H1 (cell line): Measurements from ENCODE around the gene EFCAB6. TPM values are rescaled to one million over a fixed set of nuclear protein-coding genes. Genes with fewer than 3 reads are reported as not detected.

ENCODE experiments used
- CTCF ChIA-PET: fragments of 300-600 bp; sonication (Branson Sonifier 250); formaldehyde crosslinking; loops from one replicate; lab custom pipeline; 2021; ENCODE audit not compliant: partially characterized antibody; lab: Charles Lee
- POLR2A ChIA-PET: fragments of 300-600 bp; sonication (Branson Sonifier 250); formaldehyde crosslinking; loops from one replicate; lab custom pipeline; 2021; ENCODE audit warnings: inconsistent platforms; ENCODE audit not compliant: partially characterized antibody; lab: Charles Lee
- DNase-seq, 2 experiments: peaks; one replicate each; pipeline versions ENCODE4 v3.0.0 to v3.0.0-alpha.2; 2010 to 2022; ENCODE audit warnings: low spot score in 2 of 2, low read depth in 1 of 2, mixed read lengths in 1 of 2
- FAIRE-seq: peaks from 2 replicates; lab custom pipeline; 2011; peaks lifted over from hg19 to GRCh38; lab: Jason Lieb, UNC
- H2AFZ ChIP-seq: 2 replicates; pipeline ENCODE4 v1.8.1; 2012; ENCODE audit warnings: low read length, inconsistent platforms
- H2AK5ac ChIP-seq: 2 replicates; pipeline ENCODE4 v1.6.1; 2013; ENCODE audit warnings: low read depth, low read length
- H2BK120ac ChIP-seq: replicated peaks from 2 replicates; pipeline ENCODE3; 2013; ENCODE audit warnings: low read depth, low read length, inconsistent platforms
- H2BK12ac ChIP-seq: 2 replicates; pipeline ENCODE4 v1.6.1; 2013; ENCODE audit warnings: low read depth, low read length
- H2BK15ac ChIP-seq: 2 replicates; pipeline ENCODE4 v1.6.1; 2013; ENCODE audit warnings: low read length
- H2BK20ac ChIP-seq: 2 replicates; pipeline ENCODE4 v1.6.1; 2013; ENCODE audit warnings: low read length
- H2BK5ac ChIP-seq: 2 replicates; pipeline ENCODE4 v1.6.1; 2013; ENCODE audit warnings: low read depth, low read length
- H3K14ac ChIP-seq: 2 replicates; pipeline ENCODE4 v1.6.1; 2013; ENCODE audit warnings: inconsistent platforms; ENCODE audit not compliant: insufficient read length
- H3K18ac ChIP-seq: 2 replicates; pipeline ENCODE4 v1.6.1; 2013; ENCODE audit warnings: low read length; ENCODE audit errors: extremely low read depth
- H3K23ac ChIP-seq: 2 replicates; pipeline ENCODE4 v1.6.1; 2013; ENCODE audit warnings: inconsistent platforms; ENCODE audit not compliant: insufficient read length
- H3K23me2 ChIP-seq: 2 replicates; pipeline ENCODE4 v1.6.1; 2013; ENCODE audit warnings: low read depth, low read length
- H3K27ac ChIP-seq: 2 replicates; pipeline ENCODE4 v1.6.1; 2011; ENCODE audit warnings: low read depth, low read length, inconsistent platforms
- H3K27me3 ChIP-seq, 4 experiments: replicated peaks in 1 of 4; 1 replicate in 1 of 4; 2 replicates in 3 of 4; pipeline versions ENCODE4 v1.6.1 to v1.8.1; 2011 to 2013; ENCODE audit warnings: low read length in 3 of 4, mild to moderate bottlenecking in 3 of 4, inconsistent platforms in 2 of 4, mixed read lengths in 2 of 4, moderate library complexity in 1 of 4; ENCODE audit not compliant: control insufficient read depth in 3 of 4, insufficient read depth in 3 of 4; ENCODE audit errors: extremely low read depth in 1 of 4
- H3K36me3 ChIP-seq, 4 experiments: 2 replicates each; pipeline versions ENCODE4 v1.6.1 to v1.8.1; 2011 to 2013; ENCODE audit warnings: mild to moderate bottlenecking in 4 of 4, low read length in 3 of 4, moderate library complexity in 2 of 4, control low read depth in 1 of 4, inconsistent platforms in 1 of 4; ENCODE audit not compliant: insufficient read depth in 4 of 4, control insufficient read depth in 2 of 4
- H3K4ac ChIP-seq: replicated peaks from 2 replicates; pipeline ENCODE3; 2013; ENCODE audit warnings: low read length, low read depth, mixed read lengths, inconsistent platforms; ENCODE audit not compliant: insufficient read length
- H3K4me1 ChIP-seq, 4 experiments: replicated peaks in 1 of 4; 1 replicate in 1 of 4; 2 replicates in 3 of 4; pipeline versions ENCODE4 v1.6.1 to v1.8.1; 2011 to 2013; ENCODE audit warnings: low read length in 3 of 4, inconsistent platforms in 2 of 4, mixed read lengths in 1 of 4; ENCODE audit not compliant: insufficient read depth in 4 of 4, control insufficient read depth in 3 of 4
- H3K4me2 ChIP-seq, 2 experiments: 2 replicates each; pipeline versions ENCODE4 v1.6.1 to v1.8.1; 2011 to 2013; ENCODE audit warnings: low read depth in 2 of 2, low read length in 2 of 2, control low read depth in 1 of 2, inconsistent platforms in 1 of 2, mild to moderate bottlenecking in 1 of 2; ENCODE audit not compliant: insufficient read depth in 1 of 2
- H3K4me3 ChIP-seq, 4 experiments: fragments of 200-600, 300-600 bp in 1 of 4; sonication (generic), shearing (Covaris generic), sonication (Bioruptor Twin) in 1 of 4; 2 replicates each; pipeline versions ENCODE4 v1.5.1 to v1.8.1; 2011 to 2016; ENCODE audit warnings: low read length in 4 of 4, low read depth in 3 of 4, control low read depth in 2 of 4, inconsistent platforms in 2 of 4, mild to moderate bottlenecking in 2 of 4, mixed read lengths in 1 of 4, moderate library complexity in 1 of 4; ENCODE audit not compliant: insufficient read depth in 2 of 4; ENCODE audit errors: extremely low read depth in 1 of 4
- H3K56ac ChIP-seq: replicated peaks from 2 replicates; pipeline ENCODE3; 2013; ENCODE audit warnings: low read depth, mild to moderate bottlenecking, mixed read lengths, low read length, inconsistent platforms; ENCODE audit not compliant: insufficient read length
- H3K79me1 ChIP-seq: 2 replicates; pipeline ENCODE4 v1.6.1; 2013; ENCODE audit warnings: low read depth, low read length, control low read depth
- H3K79me2 ChIP-seq, 2 experiments: 2 replicates each; pipeline versions ENCODE4 v1.6.1 to v1.8.1; 2012 to 2013; ENCODE audit warnings: low read length in 2 of 2, mild to moderate bottlenecking in 2 of 2, inconsistent platforms in 1 of 2; ENCODE audit not compliant: insufficient read depth in 2 of 2, control insufficient read depth in 1 of 2
- H3K9ac ChIP-seq, 4 experiments: replicated peaks in 1 of 4; 1 replicate in 1 of 4; 2 replicates in 3 of 4; pipeline versions ENCODE4 v1.6.1 to v1.8.1; 2011 to 2013; ENCODE audit warnings: low read depth in 3 of 4, low read length in 3 of 4, control low read depth in 2 of 4, mild to moderate bottlenecking in 2 of 4, moderate library complexity in 2 of 4, inconsistent platforms in 1 of 4; ENCODE audit errors: extremely low read depth in 1 of 4
- H3K9me3 ChIP-seq, 2 experiments: 2 replicates each; pipeline versions ENCODE4 v1.6.1 to v1.8.1; 2012 to 2013; ENCODE audit warnings: mild to moderate bottlenecking in 2 of 2, moderate library complexity in 2 of 2, control low read depth in 1 of 2, inconsistent platforms in 1 of 2, low read depth in 1 of 2, low read length in 1 of 2, mixed read lengths in 1 of 2; ENCODE audit not compliant: insufficient read depth in 2 of 2
- H4K20me1 ChIP-seq, 2 experiments: replicated peaks in 1 of 2; 2 replicates each; pipeline versions ENCODE3 to v1.8.1; 2011 to 2013; ENCODE audit warnings: inconsistent platforms in 2 of 2, low read length in 2 of 2, mild to moderate bottlenecking in 1 of 2; ENCODE audit not compliant: insufficient read depth in 2 of 2, control insufficient read depth in 1 of 2
- H4K5ac ChIP-seq: 2 replicates; pipeline ENCODE4 v1.6.1; 2013; ENCODE audit warnings: low read length, low read depth, mixed read lengths, inconsistent platforms; ENCODE audit not compliant: insufficient read length
- H4K8ac ChIP-seq: 2 replicates; pipeline ENCODE4 v1.8.0; 2013; ENCODE audit warnings: mild to moderate bottlenecking, moderate library complexity, low read length, inconsistent platforms; ENCODE audit not compliant: insufficient read depth; ENCODE audit errors: extremely low read depth
- H4K91ac ChIP-seq: replicated peaks from 2 replicates; pipeline ENCODE3; 2013; ENCODE audit warnings: low read length, mixed read lengths, inconsistent platforms; ENCODE audit not compliant: insufficient read length
- BACH1 ChIP-seq: IDR thresholded peaks from 2 replicates; pipeline ENCODE4 v1.6.1; 2012; ENCODE audit warnings: low read length, improper control_type of control experiment
- CBX8 ChIP-seq: fragments of 300-800, 300-1000 bp; sonication (generic); IDR thresholded peaks from 2 replicates; pipeline ENCODE4 v1.7.1; 2016; ENCODE audit warnings: low read depth, low read length, borderline replicate concordance
- CHD1 ChIP-seq: IDR thresholded peaks from 2 replicates; pipeline ENCODE4 v1.6.1; 2012; ENCODE audit warnings: low read depth, low read length, improper control_type of control experiment
- EGR1 ChIP-seq: IDR thresholded peaks from 2 replicates; pipeline ENCODE4 v1.6.1; 2011; ENCODE audit warnings: low read depth, low read length, borderline replicate concordance
- EZH2 ChIP-seq: fragments of 200-600 bp; sonication (generic); IDR thresholded peaks from 2 replicates; pipeline ENCODE4 v1.7.1; 2012; ENCODE audit warnings: low read depth, mild to moderate bottlenecking, moderate library complexity, low read length, inconsistent platforms; ENCODE audit not compliant: severe bottlenecking
- GABPA ChIP-seq: IDR thresholded peaks from 2 replicates; pipeline ENCODE4 v1.6.1; 2011; ENCODE audit warnings: mild to moderate bottlenecking, low read length, moderate library complexity, borderline replicate concordance; ENCODE audit not compliant: insufficient read depth
- GTF2F1 ChIP-seq: IDR thresholded peaks from 2 replicates; pipeline ENCODE4 v1.6.1; 2012; ENCODE audit warnings: low read depth, low read length, improper control_type of control experiment, borderline replicate concordance
- HDAC2 ChIP-seq, 2 experiments: fragments of 300-600 bp in 1 of 2; sonication (generic) in 1 of 2; IDR thresholded peaks; 2 replicates each; pipeline ENCODE4 v1.6.1; 2011 to 2012; ENCODE audit warnings: low read depth in 2 of 2, low read length in 2 of 2, mild to moderate bottlenecking in 2 of 2, moderate library complexity in 2 of 2, borderline replicate concordance in 1 of 2, inconsistent platforms in 1 of 2
- KDM4A ChIP-seq: IDR thresholded peaks from one replicate; pipeline ENCODE4 v1.7.1; 2012; ENCODE audit warnings: low read depth, mild to moderate bottlenecking, moderate library complexity, low read length, inconsistent platforms; ENCODE audit not compliant: severe bottlenecking
- NANOG ChIP-seq: IDR thresholded peaks from 2 replicates; pipeline ENCODE4 v1.6.1; 2011; ENCODE audit warnings: low read length, low read depth, mild to moderate bottlenecking, inconsistent platforms; ENCODE audit not compliant: insufficient read depth, poor library complexity, severe bottlenecking
- RAD21 ChIP-seq, 2 experiments: IDR thresholded peaks in 1 of 2; conservative IDR thresholded peaks in 1 of 2; 2 replicates each; pipeline ENCODE4 v1.6.1; 2011; ENCODE audit warnings: low read depth in 2 of 2, low read length in 2 of 2, improper control_type of control experiment in 1 of 2, inconsistent platforms in 1 of 2, mild to moderate bottlenecking in 1 of 2, moderate library complexity in 1 of 2
- RFX5 ChIP-seq: IDR thresholded peaks from 2 replicates; pipeline ENCODE4 v1.6.1; 2011; ENCODE audit warnings: low read depth, low read length, improper control_type of control experiment, borderline replicate concordance
- RXRA ChIP-seq: IDR thresholded peaks from 2 replicates; pipeline ENCODE4 v1.6.1; 2011; ENCODE audit warnings: low read depth, mild to moderate bottlenecking, low read length, moderate library complexity; ENCODE audit not compliant: insufficient read depth
- SIRT6 ChIP-seq: IDR thresholded peaks from one replicate; pipeline ENCODE4 v1.7.1; 2012; ENCODE audit warnings: low read length, inconsistent platforms
- WGBS, 2 experiments: shearing (Covaris generic) in 1 of 2; methylation state at CpG; one replicate each; pipeline versions ENCODE4 v1.1.6 to v1.1.7; 2013 to 2015; ENCODE audit warnings: low lambda C conversion rate in 2 of 2, mixed read lengths in 2 of 2, inconsistent platforms in 1 of 2, low coverage in 1 of 2, missing lambda C conversion rate in 1 of 2; ENCODE audit not compliant: insufficient replicate concordance in 2 of 2, insufficient coverage in 1 of 2, insufficient read length in 1 of 2; ENCODE audit errors: extremely low coverage in 1 of 2, missing lambda C conversion rate in 1 of 2; 5-methylcytosine and 5-hydroxymethylcytosine counted together
- polyA plus RNA-seq, 7 experiments: library from polyadenylated mRNA; depleted of rRNA in 3 of 7; stranded (reverse) in 5 of 7; unstranded in 2 of 7; fragments of >200 nt in 5 of 7; fragments of 200-250 nt in 2 of 7; gene quantifications; 1 replicate in 5 of 7; 2 replicates in 1 of 7; 4 replicates in 1 of 7; pipeline versions ENCODE4 v1.2.1 to v1.2.3, GENCODE V29; 2011 to 2013; ENCODE audit warnings: missing spikeins in 2 of 7, mixed read lengths in 2 of 7
- total RNA-seq: library from RNA; stranded (reverse); fragmentation: NEBNext Ultra II Directional; extraction: Animal tissue kit (Norgen Biotek cat#: 25700); gene quantifications from 2 replicates; pipeline ENCODE4 v1.2.1, GENCODE V29; 2021

The EFCAB6 gene
- total and polyA plus RNA-seq, 2 of the 8 experiments (the other 6 are each of a cell fraction or from before 2014, with no cell fraction given): 0.32 to 1.7 TPM

- H3K23me2 ChIP-seq: no peaks in the 10 kb centered on the region
- no peak overlapping the region for H3K4ac ChIP-seq
- no peak overlapping the region for H3K9ac ChIP-seq
- no peak overlapping the region for H2AFZ ChIP-seq
- no peak overlapping the region for H3K14ac ChIP-seq
- H3K27me3 ChIP-seq: no peaks in the 10 kb centered on the region; a peak in 1 of 7 replicates
- no peaks in the 10 kb centered on the region for H3K79me2 ChIP-seq
- ChIA-PET CTCF (interaction anchor here (1.1 to 3.7 kb wide), 6 partner anchors 13 to 395 kb away, joined by 3 to 23 read pairs (median 4); no protein-coding TSS in a partner anchor), POLR2A (no interaction called here)
- H3K4me1 ChIP-seq: no peaks in the 10 kb centered on the region
- H2BK20ac ChIP-seq: no peak overlapping the region
- no peaks in the 10 kb centered on the region for H3K79me1 ChIP-seq
- H3K18ac ChIP-seq: no peak overlapping the region
- H3K9me3 ChIP-seq: no peaks in the 10 kb centered on the region
- no peak overlapping the region for H3K27ac ChIP-seq
- no peak overlapping the region for H4K91ac ChIP-seq
- FAIRE-seq (no peak), DNase-seq (no peak)
- no peak overlapping the region for H4K8ac ChIP-seq
- H2AK5ac ChIP-seq: no peak overlapping the region
- no peak overlapping the region for H3K4me3 ChIP-seq
- H2BK15ac ChIP-seq: no peak overlapping the region
- no peak overlapping the region for H2BK12ac ChIP-seq
- no peak overlapping the region for H4K5ac ChIP-seq
- H3K4me2 ChIP-seq: no peak overlapping the region
- H4K20me1 ChIP-seq: no peaks in the 10 kb centered on the region
- H2BK120ac ChIP-seq: no peak overlapping the region
- H3K36me3 ChIP-seq: no peaks in the 10 kb centered on the region
- 83% methylated on average over 3 of the region's 3 CpGs; no CpG with 5 or more reads in 1 of the 2 experiments for whole genome bisulfite sequencing, 2 experiments
- no peak overlapping the region for H3K56ac ChIP-seq
- H3K23ac ChIP-seq: no peak overlapping the region
- no peak overlapping the region for H2BK5ac ChIP-seq
- TF ChIP-seq EZH2 (no peak), BACH1 (no peak), RFX5 (no peak), GABPA (no peak), EGR1 (no peak), RXRA (no peak), KDM4A (no peak), HDAC2 (IDR thresholded peaks at IDR 0.05; ENCODE audit: borderline replicate concordance in 1 of 2, low read depth in 2 of 2, low read length in 2 of 2) (no peak), CHD1 (no peak), NANOG (no peak), GTF2F1 (no peak), RAD21 (IDR thresholded peaks at IDR 0.05 in 1 of 2, conservative IDR thresholded peaks at IDR 0.05 in 1 of 2; ENCODE audit: low read depth in 2 of 2, low read length in 2 of 2) (no peak), CBX8 (no peak), SIRT6 (no peak)
These were observed 29.7 kb downstream of the EFCAB6 start for GRCh38 chr22:43782448-43782847.
